ENCODE measurements around the gene TRAF2. TPM values are rescaled to one million over a fixed set of nuclear protein-coding genes. Genes with fewer than 3 reads are reported as not detected.

Gene TRAF2
- polyA plus RNA-seq, 5 donors, result 10.8 to 16.5 (median 13.9) TPM

DNA sequence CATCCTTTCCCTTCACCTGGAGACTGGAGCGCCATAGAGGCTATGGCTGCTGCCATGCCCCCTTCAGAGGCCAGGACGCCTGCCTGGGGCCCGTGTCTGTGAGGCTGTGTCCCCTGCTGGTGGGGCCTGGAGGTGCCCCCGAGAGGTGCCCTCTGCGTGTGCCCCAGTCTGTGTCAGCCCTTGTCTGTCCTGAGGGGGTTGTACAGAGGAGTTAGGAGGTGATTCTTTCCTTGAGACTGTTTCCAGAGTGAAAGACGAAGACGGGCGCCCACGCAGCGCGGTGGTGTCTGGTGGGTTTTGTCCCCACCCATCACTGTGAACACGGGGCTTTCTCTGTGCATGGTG is 24.6 kb downstream of the TRAF2 start:
- DNase-seq, result no peak

DNA sequence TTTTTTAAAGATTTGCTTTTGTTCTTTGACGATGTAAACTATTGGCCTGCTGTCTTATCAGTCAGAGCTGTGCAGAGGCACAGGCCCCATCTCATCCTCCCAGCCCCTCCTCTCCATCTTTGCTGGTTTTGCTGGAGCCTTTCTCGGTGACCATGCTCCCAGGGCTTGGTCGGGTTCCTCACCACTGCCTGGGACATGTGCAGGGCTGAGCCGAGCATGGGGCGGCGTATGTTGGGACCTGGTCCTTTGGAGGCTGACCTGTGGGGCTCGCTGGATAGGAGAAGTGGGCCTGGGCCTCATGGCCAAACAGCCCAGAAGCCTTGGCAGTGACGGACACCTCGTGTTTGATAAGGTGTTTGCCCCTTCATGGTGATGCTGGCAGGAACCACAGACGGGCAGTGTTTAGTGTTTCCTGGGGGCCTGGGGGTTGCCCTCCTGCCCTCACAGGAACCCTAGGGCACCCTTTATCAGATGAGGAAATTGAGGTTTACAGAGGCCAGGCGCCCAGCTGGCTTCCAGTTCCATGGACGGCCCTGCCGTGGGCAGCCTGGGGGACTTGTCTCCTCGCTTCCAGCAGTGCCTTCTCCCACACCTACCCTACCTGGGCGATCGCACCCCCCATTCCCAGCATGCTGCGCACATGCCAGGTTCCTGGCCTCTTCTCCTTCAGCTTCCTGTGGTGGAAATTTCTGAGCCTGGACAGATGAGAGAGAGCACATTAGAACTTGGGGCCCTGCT is 27.6 kb downstream of the TRAF2 start:
- DNase-seq, result no peak

DNA sequence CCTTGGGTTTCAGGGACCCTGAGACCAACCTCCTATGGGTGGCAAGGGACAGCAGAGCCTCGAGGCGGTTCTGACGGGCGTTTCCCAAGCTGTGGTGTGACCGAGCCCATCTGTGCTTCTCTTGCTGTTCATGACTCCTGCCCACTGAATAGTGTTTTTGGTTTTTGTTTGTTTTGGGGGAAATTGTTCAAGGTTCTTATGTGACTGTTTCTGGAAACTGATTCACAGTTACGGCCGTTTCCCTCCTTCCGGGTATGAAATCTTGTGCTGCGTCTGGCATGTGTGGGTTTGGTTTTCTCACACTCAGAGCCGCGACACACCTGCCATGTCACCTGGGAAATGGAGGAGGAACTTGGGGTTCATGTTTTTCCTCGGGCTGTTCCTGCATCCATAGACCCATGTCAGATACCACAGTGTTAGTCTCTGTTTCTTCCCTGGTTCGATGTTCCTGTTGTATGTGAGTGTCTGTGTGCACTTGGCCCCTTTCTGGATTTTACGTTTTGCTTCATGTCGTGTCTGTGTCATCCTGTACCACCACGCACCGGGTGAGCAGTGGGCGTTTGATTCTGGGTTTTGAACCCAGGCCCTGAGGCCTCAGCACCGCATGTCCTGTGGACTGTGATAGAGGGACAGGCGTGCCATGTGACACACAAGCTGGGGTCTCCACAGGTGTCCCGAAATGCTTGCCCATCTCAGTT is 29.5 kb downstream of the TRAF2 start:
- DNase-seq, result no peak

DNA sequence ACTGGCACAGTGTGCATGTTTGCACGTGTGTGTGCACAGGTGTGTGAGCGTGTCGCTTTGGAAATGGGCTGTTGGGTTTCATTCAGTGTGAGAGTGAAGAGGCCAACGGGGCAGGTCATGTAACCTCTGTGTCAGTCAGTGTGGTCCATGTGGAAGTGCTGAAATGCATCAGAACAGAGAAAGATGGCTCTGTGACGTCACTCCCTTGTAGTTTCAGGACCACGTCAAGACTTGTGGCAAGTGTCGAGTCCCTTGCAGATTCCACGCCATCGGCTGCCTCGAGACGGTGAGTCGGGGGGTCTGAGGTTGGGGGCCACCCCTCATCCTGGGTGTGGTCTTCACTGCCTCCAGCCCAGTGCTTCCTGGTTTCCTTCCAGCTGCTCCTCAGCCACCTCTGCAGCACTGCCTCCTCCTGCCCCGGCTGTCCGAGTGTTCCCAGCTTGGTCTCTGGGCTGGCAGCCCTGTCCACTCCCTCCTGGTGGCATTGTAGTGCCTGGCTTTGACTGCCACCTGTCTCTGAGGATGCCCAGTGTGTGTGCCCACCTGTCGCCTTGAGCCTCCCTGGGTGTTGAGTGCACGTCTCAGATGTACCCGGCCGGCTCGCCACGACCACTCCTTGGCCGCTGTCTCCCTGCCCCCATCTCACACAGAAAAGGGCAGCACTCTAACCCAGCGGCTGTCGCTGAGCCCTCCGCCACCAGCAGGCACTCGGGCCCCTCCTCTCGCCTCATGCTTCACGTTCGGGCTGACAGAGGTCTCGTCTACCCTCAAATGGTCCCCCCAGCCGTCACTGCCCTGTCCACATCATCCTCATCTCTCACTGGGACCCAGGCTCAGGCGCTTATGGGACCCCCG is 30.2 kb downstream of the TRAF2 start:
- no peak for DNase-seq

DNA sequence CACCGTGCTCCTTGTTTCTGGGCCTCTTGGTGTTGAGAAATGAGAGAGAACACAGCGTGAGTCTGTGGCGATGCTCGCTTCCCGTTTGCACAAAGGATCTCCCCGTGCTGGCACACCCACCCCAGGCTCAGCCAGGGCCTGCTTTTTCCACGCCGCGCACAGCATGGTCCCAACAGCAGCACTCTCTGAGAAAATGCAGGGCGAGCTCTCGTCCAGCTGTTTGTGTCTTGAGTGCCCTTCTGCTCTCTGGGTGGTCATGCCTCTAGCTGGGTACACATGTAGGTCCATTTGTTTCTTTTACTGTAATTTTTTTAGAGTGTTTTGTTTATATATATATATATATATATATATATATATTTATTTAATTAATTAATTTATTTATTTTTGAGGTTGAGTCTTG is 31.6 kb downstream of the TRAF2 start:
- no peak for DNase-seq

DNA sequence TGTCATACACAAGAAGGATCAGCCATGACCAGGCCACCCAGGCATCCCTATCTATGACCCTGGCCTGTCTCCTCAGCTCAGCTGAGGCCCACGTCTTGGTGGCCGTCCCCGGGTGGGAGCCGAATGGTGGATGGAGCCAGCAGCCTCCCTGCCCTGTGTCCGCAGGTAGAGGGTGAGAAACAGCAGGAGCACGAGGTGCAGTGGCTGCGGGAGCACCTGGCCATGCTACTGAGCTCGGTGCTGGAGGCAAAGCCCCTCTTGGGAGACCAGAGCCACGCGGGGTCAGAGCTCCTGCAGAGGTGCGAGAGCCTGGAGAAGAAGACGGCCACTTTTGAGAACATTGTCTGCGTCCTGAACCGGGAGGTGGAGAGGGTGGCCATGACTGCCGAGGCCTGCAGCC is 33.8 kb downstream of the TRAF2 start:
- DNase-seq, result no peak

DNA sequence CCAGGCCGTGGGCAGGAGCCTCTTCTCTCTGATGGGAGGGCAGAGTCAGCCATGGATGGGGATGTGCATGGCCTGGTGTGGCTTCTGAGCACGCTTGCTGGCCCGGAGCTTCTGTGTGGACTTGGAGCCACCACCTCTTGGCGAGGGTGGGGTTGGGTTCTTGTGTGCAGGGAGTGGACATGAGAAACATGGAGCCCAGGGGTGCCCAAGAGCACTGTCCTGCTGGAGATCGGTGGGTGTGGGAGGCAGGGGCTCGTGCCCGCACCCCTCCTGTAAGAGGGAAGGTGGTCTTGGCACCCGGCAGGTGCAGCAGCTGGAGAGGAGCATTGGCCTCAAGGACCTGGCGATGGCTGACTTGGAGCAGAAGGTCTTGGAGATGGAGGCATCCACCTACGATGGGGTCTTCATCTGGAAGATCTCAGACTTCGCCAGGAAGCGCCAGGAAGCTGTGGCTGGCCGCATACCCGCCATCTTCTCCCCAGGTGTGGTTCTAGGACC is 34.5 kb downstream of the TRAF2 start:
- no peak for DNase-seq

DNA sequence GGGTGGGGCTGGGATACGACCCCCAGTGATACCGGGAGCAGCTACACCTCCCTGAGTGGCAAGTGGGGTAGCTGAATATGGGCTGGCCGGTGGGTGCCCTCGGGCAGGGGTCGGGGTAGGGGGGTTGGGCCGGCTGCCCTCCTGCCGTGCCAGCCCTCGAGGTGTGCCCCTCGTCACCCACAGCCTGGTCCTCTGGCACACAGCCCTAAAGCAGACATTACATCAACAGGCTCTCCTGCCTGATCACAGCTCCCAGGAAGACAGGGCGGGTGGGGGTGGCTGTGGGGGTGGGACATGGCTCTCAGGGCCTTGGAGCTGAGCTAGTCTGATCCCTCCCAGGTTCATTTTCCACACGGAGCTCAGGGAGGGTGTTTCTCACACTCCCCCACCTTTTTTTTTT is 35.0 kb downstream of the TRAF2 start:
- no peak for DNase-seq

DNA sequence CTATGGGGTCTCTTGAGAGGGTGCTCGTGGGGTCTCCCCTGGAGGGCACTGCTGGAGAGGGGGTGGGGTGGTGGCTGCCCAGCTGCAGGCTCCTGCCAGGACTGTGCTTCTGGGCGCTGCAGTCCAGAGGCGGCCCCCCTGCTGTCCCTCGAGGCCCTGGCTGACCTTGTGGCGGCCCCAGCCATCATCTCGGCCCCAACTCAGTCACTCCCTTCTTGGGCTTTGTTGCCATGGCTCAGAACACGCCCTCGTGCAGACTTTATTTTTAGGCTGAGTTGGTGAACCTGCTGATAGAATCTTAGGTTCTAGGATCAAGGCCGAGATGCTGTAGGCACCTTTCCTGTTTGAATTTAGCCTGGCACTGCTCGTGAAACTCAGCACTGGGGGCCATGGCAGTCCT is 35.4 kb downstream of the TRAF2 start:
- no peak for DNase-seq

DNA sequence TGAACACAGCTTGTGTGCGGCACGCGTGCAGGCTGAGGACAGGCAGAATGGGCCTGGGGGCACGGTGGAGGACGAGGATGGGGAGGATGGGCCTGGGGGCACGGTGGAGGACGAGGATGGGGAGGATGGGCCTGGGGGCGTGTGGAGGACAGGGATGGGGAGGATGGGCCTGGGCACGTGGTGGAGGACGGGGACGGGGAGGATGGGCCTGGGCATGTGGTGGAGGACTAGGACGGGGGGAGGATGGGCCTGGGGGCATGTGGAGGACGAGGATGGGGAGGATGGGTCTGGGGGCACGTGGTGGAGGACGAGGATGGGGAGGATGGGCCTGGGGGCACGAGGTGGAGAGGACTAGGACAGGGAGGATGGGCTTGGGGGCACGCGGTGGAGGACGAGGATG is 36.2 kb downstream of the TRAF2 start:
- no peak for DNase-seq

DNA sequence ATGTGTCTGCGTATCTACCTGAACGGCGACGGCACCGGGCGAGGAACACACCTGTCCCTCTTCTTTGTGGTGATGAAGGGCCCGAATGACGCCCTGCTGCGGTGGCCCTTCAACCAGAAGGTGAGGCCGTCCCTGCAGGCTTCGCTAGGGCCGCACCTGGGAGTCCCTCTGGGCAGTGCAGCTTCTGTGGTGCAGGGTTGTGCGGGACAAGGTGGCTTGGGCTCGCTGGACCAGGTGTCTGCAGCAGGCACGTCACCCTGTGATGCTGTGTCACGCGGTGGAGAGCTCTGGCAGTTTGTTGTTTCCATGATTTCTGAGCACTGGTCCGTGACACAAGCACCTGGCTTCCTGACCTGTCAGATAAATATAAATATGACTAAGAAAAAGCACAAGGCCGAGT is 37.6 kb downstream of the TRAF2 start:
- no peak for DNase-seq

DNA sequence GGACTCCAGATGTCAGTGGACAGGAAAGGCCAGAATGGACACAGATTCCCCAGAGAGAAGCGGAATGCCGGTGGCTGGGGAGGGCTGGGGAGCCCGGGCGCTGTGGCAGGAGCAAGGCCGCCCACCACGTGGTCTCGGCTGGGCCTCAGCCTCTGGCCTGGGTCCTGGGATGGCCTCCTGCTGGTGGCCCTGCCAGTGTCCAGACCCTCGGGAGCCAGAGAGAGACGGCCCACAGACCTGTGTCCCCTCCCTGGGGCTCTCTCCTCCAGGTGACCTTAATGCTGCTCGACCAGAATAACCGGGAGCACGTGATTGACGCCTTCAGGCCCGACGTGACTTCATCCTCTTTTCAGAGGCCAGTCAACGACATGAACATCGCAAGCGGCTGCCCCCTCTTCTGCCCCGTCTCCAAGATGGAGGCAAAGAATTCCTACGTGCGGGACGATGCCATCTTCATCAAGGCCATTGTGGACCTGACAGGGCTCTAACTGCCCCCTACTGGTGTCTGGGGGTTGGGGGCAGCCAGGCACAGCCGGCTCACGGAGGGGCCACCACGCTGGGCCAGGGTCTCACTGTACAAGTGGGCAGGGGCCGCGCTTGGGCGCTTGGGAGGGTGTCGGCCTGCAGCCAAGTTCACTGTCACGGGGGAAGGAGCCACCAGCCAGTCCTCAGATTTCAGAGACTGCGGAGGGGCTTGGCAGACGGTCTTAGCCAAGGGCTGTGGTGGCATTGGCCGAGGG is 39.3 kb downstream of the TRAF2 start:
- no peak for DNase-seq

DNA sequence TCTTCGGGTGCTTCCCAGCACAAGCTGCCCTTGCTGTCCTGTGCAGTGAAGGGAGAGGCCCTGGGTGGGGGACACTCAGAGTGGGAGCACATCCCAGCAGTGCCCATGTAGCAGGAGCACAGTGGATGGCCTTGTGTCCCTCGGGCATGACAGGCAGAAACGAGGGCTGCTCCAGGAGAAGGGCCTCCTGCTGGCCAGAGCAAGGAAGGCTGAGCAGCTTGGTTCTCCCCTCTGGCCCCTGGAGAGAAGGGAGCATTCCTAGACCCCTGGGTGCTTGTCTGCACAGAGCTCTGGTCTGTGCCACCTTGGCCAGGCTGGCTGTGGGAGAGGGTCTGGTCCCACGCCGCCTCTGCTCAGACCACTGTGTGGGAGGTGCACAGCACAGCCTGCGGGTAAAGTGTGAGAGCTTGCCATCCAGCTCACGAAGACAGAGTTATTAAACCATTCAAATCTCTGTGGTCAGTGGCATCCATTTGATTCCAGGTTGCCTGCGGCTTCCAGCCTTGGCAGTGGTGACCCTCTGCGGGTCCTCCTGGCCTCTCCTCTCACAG is 39.9 kb downstream of the TRAF2 start:
- DNase-seq, result no peak

DNA sequence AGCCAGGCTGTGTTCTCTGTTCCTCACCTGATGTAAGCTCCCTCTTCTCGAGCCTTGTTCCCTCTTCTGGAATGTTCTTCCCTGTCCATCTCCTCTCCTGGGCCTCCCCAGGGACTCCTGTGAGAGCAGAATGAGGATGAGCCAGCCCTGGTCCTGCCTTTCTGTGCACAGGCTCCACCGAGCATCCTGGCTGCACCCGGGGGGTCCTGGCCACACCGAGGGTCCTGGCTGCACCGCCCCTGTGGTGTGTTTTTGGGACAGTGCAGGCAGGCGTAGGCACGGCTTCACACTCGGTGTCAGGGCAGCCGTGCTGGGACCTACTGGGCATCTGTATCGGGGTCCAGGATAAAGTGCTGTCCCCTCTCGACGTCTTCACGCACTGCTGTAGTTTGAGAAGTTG is 40.4 kb downstream of the TRAF2 start:
- DNase-seq, result no peak

DNA sequence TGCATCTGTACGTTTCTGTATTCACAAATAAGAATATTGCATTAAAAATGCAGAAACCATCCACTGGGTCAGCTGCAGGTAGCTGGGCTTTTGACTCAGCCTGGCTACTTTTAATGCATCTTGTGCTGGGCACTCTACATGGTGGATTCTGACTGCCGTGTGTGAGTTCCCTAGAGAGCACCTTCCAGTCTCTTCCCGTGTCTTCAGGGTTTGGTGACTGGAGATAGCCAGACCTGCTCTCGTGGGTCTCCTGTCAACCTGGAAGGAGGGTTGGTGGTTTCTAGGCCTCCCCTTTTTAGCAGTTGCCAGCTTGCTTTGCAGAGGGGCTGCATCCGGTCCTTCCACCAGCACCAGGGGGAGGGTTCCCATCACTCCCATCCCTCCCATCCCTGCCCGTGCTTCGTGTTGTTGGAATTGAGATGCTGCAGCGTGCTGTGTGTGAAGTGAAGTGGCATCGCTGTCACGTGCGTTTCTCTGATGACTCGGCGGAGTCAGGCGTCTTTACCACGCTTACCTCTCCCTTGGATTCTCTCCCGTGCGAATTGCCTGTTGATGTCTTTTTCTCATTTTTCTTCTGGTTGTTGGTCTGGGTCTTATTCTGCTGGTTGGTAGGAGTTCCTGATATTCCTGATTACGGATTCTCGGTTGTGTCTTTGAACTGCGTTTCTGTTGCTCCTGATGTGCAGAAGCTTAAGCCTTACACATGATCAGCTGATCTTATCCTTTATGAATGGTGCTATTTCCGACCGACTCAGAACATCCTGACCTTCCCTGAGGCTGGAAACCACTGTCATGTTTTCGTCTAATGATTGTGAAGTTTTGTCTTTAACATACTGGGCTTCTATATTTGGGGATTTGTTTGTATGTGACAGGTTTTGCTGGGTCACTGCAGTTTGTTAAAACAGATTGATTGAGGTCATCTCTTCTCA is 41.3 kb downstream of the TRAF2 start:
- no peak for DNase-seq

DNA sequence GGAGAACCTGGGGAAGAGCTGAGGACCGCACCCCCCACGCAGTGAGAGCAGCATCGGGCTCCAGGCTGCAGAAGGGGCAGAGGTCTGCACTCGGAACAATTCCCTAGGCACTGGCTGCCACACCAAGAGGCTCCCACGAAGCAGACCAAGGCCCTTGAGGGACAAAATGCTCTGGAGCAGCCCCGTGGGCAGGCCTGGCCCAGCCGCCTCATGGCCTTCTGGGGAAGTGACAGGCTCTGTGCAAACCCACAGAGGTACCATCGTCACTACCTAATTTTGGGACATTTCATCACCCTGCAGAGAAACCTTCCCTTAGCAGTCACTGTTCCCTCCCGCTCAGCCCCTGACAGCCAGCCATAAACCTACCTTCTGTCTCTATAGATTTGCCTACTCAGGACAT is 42.3 kb downstream of the TRAF2 start:
- DNase-seq, result no peak

DNA sequence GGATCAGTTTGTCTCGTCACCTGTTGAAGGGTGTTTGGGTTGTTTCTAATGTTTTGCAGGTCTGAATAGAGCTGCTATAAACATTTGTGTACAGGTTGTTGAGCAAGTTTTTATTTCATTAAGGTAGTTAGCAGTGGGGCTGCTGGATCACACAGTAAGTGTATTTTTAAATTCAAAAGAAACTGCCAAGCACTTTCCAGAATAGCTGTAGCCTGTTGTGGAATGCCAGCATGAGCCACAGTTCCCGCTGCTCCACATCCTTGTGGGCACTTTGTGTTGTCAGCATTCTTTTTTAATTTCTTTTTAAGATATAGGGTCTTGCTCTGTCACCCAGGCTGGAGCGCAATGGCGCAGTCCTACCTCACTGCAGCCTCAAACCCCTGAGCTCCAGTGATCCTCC is 43.7 kb downstream of the TRAF2 start:
- no peak for DNase-seq

DNA sequence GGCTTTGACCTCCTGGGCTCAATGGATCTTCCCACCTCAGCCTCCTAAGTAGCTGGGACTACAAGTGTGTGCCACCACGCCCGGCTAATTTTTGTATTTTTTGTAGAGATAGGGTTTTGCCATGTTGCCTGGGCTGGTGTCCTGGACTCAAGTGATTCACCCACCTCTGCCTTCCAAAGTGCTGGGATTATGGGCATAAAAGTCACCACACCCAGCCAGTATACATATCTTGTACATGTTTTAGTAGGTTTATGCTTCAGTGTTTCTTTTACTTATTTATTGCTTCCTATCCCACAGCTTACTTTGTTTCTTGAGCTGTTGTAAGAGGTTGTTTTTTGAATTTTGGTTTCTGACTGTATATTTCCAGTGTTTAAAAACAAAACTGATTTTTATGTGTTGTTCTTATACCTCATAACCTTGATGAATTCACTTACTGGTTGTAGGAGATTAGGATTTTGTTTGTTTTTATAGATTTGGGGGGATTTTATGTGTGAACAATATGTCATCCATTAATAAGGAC is 45.4 kb downstream of the TRAF2 start:
- no peak for DNase-seq

DNA sequence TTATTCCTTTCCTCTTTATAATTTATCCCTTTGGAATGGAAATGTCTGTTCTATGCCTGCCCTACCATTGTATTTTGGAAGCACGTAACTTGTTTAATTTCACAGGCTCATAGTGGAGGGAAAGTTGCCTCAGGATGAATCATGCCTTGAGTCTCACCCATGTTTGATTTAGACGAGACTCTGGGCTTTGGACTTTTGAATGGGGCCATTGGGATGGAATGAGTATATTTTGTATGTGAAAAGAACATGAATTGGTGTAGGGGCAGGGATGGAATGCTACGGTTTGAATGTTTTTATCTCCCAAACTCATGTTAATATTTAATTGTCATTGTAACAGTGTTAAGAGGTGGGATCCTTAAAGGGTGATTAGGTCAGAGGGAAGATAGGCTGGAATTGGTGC is 48.0 kb downstream of the TRAF2 start:
- no peak for DNase-seq

DNA sequence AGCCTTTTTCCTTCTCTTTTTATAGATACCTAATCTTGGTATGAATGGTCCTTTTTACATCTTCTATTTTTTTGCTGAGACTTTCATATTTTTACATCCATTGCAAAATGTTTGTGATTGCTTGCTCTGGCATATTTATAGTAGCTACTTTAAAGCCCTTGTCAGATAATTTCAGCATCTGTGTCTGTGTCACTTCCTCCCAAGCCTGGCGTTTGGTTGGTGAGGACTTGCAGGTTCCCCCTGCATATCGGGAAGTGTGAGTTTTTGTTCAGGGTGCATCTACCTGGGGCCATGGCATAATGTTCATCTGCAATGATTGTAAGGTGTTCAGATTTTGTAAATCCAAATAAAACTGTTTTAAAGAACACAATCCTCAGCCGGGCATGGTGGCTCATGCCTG is 49.3 kb downstream of the TRAF2 start:
- DNase-seq, result no peak

Data from right lung (tissue), 5 donors.